GM23338 (cell line): ENCODE results near the gene CYSLTR2. TPM values are rescaled to one million over a fixed set of nuclear protein-coding genes. Genes with fewer than 3 reads are reported as not detected.

Source experiments
- ATAC-seq: fragments of 200-7000 bp; cut with Tn5 transposase; 3 replicates; pipeline ENCODE4 v1.9.1; 2020
- DNase-seq: peaks from one replicate; pipeline ENCODE4 v3.0.0-alpha.2; 2015; ENCODE audit warnings: low spot score
- H2AFZ ChIP-seq: fragments of 200-600 bp; sonication (generic); 2 replicates; pipeline ENCODE4 v1.8.0; 2016; ENCODE audit warnings: antibody characterized with exemption, mild to moderate bottlenecking, moderate library complexity
- H3F3A ChIP-seq: fragments of 200-600 bp; sonication (generic); replicated peaks from 2 replicates; pipeline ENCODE4 v1.8.0; 2017; ENCODE audit warnings: antibody characterized with exemption, mixed run types, low read depth
- H3K27ac ChIP-seq: fragments of 200-600 bp; sonication (generic); 2 replicates; pipeline ENCODE4 v1.6.1; 2016; ENCODE audit warnings: low read depth
- H3K27me3 ChIP-seq: fragments of 200-600 bp; sonication (generic); 2 replicates; pipeline ENCODE4 v1.8.0; 2016; ENCODE audit warnings: mild to moderate bottlenecking, mixed run types, moderate library complexity; ENCODE audit not compliant: insufficient read depth
- H3K36me3 ChIP-seq: fragments of 200-600 bp; sonication (generic); 2 replicates; pipeline ENCODE4 v1.8.0; 2016; ENCODE audit warnings: mild to moderate bottlenecking; ENCODE audit not compliant: insufficient read depth
- H3K4me1 ChIP-seq: fragments of 200-600 bp; sonication (generic); 2 replicates; pipeline ENCODE4 v1.8.0; 2016; ENCODE audit warnings: mild to moderate bottlenecking, moderate library complexity; ENCODE audit not compliant: insufficient read depth
- H3K4me2 ChIP-seq: fragments of 200-600 bp; sonication (generic); 2 replicates; pipeline ENCODE4 v1.7.1; 2017; ENCODE audit warnings: mixed run types
- H3K4me3 ChIP-seq: fragments of 200-600 bp; sonication (generic); 2 replicates; pipeline ENCODE4 v1.6.1; 2016; ENCODE audit warnings: mixed run types
- H3K79me2 ChIP-seq: fragments of 200-600 bp; sonication (generic); replicated peaks from 2 replicates; pipeline ENCODE4 v1.8.0; 2017; ENCODE audit warnings: mild to moderate bottlenecking; ENCODE audit not compliant: insufficient read depth
- H3K9me2 ChIP-seq: fragments of 200-600 bp; sonication (generic); 2 replicates; pipeline ENCODE4 v1.8.0; 2017; ENCODE audit not compliant: insufficient read depth
- H4K20me1 ChIP-seq: fragments of 200-600 bp; sonication (generic); replicated peaks from 2 replicates; pipeline ENCODE4 v1.8.0; 2017; ENCODE audit warnings: mild to moderate bottlenecking; ENCODE audit not compliant: insufficient read depth
- H3K27ac Mint-ChIP-seq: 2 replicates; pipeline ENCODE4 v1.8.0; 2020; ENCODE audit warnings: inconsistent platforms, mild to moderate bottlenecking, moderate library complexity, mixed read lengths
- H3K27me3 Mint-ChIP-seq: 3 replicates; pipeline ENCODE4 v1.8.0; 2022; ENCODE audit warnings: low read depth, mild to moderate bottlenecking, moderate library complexity, mixed read lengths, inconsistent platforms; ENCODE audit not compliant: insufficient read depth, poor library complexity
- H3K36me3 Mint-ChIP-seq: 3 replicates; pipeline ENCODE4 v1.8.0; 2021; ENCODE audit warnings: low read depth, mild to moderate bottlenecking, inconsistent platforms, moderate library complexity, mixed read lengths
- H3K4me1 Mint-ChIP-seq: 3 replicates; pipeline ENCODE4 v1.8.0; 2020; ENCODE audit warnings: mild to moderate bottlenecking, inconsistent platforms, mixed read lengths
- H3K4me3 Mint-ChIP-seq: 3 replicates; pipeline ENCODE4 v1.8.0; 2021; ENCODE audit warnings: moderate library complexity, mild to moderate bottlenecking, inconsistent platforms, mixed read lengths
- H3K9me3 Mint-ChIP-seq: 3 replicates; pipeline ENCODE4 v1.8.0; 2020; ENCODE audit warnings: moderate library complexity, mild to moderate bottlenecking, inconsistent platforms, mixed read lengths
- CTCF ChIP-seq, 2 experiments: fragments of 200-600 bp in 1 of 2; sonication (generic) in 1 of 2; conservative IDR thresholded peaks; 2 replicates each; pipeline versions ENCODE4 v1.5.1 to v1.6.1; 2016 to 2017; ENCODE audit warnings: antibody characterized with exemption in 2 of 2, low read depth in 2 of 2, mild to moderate bottlenecking in 2 of 2, moderate library complexity in 1 of 2
- EZH2 ChIP-seq: fragments of 200-600 bp; sonication (generic); IDR thresholded peaks from one replicate; pipeline ENCODE4 v1.8.0; 2017; ENCODE audit warnings: antibody characterized with exemption, mild to moderate bottlenecking, low read depth; ENCODE audit not compliant: unreplicated experiment
- EZH2phosphoT487 ChIP-seq: fragments of 200-600 bp; sonication (generic); IDR thresholded peaks from one replicate; pipeline ENCODE4 v1.8.1; 2018; ENCODE audit warnings: antibody characterized with exemption; ENCODE audit not compliant: unreplicated experiment
- JUNB ChIP-seq: IDR thresholded peaks from one replicate; pipeline ENCODE4 v1.6.1; 2016; ENCODE audit warnings: antibody characterized with exemption; ENCODE audit not compliant: unreplicated experiment
- NANOG ChIP-seq: IDR thresholded peaks from 2 replicates; pipeline ENCODE4 v1.6.1; 2016; ENCODE audit warnings: antibody characterized with exemption, borderline replicate concordance
- POLR2AphosphoS5 ChIP-seq: IDR thresholded peaks from 2 replicates; pipeline ENCODE4 v1.6.1; 2016; ENCODE audit warnings: antibody characterized with exemption, low read depth
- REST ChIP-seq: IDR thresholded peaks from one replicate; pipeline ENCODE4 v1.6.1; 2018; ENCODE audit warnings: antibody characterized with exemption; ENCODE audit not compliant: unreplicated experiment
- STAT1 ChIP-seq: IDR thresholded peaks from one replicate; pipeline ENCODE4 v1.6.1; 2016; ENCODE audit warnings: antibody characterized with exemption; ENCODE audit not compliant: unreplicated experiment
- ZNF462 ChIP-seq: fragments of 250-450 bp; sonication (Bioruptor Pico); IDR thresholded peaks from 2 replicates; pipeline ENCODE4 v1.5.0; 2020; ENCODE audit warnings: mild to moderate bottlenecking, moderate library complexity
- polyA plus RNA-seq: library from polyadenylated mRNA; unstranded; fragments of >200 nt; fragmentation: Nextera tagmentation; extraction: Ambion mirVana; gene quantifications from 2 replicates; pipeline ENCODE4 v1.2.1, GENCODE V29; 2016
- total RNA-seq: library from RNA; depleted of rRNA; stranded (reverse); fragments of >200 nt; shearing (Covaris generic); gene quantifications from 2 replicates; pipeline ENCODE4 v1.2.3, GENCODE V29; 2014

The CYSLTR2 gene
- total and polyA plus RNA-seq, 2 experiments from 2014 or later: not detected

GRCh38 chr13:48648446-48648845 is 5.3 kb upstream of the CYSLTR2 start (continued):
- TF ChIP-seq ZNF462 (CRISPR knock-in tag) (no peak), NANOG (no peak), REST (no peak)

GRCh38 chr13:48652851-48653471 is 768 bp upstream of the CYSLTR2 start:
- no peaks in the 10 kb centered on the region for H3K27me3 Mint-ChIP-seq
- Histone ChIP-seq H3K27me3 (no peaks in the 10 kb centered on the region), H3K9me2 (no peaks in the 10 kb centered on the region), H3K79me2 (no peaks in the 10 kb centered on the region), H3K36me3 (no peaks in the 10 kb centered on the region), H3K4me2 (no peak overlapping the region), H4K20me1 (no peaks in the 10 kb centered on the region), H2AFZ (peak overlapping the region; percentile 52; the same call in 1 of the 2 replicates), H3K4me1 (no peaks in the 10 kb centered on the region), H3K27ac (no peak overlapping the region), H3K4me3 (no peak overlapping the region), H3F3A (no peaks in the 10 kb centered on the region)
- no peak overlapping the region for H3K4me3 Mint-ChIP-seq
- peaks cover 5% of the 10 kb centered on the region; the same call in 2 of the 3 replicates for H3K4me1 Mint-ChIP-seq
- ATAC-seq: no peak
- H3K27ac Mint-ChIP-seq: no peak overlapping the region
- no peak for DNase-seq
- H3K36me3 Mint-ChIP-seq: no peaks in the 10 kb centered on the region
- H3K9me3 Mint-ChIP-seq: no peaks in the 10 kb centered on the region
- no peak for TF ChIP-seq EZH2phosphoT487
- no peak for TF ChIP-seq STAT1
- no peak for TF ChIP-seq JUNB
- no peak for TF ChIP-seq POLR2AphosphoS5
- no peak for TF ChIP-seq EZH2
- no peak for TF ChIP-seq REST
- no peak for TF ChIP-seq CTCF (conservative IDR thresholded peaks at IDR 0.05; ENCODE audit: low read depth in 2 of 2)
